Peyer's patch (tissue), 4 donors: ENCODE data around the gene FOXI2.

ENCODE experiments used
- POLR2A ChIP-seq, 2 donors: fragments of 450-650 bp; IDR thresholded peaks; one replicate each; pipeline ENCODE4 v1.5.1; 2017; ENCODE audit warnings: antibody characterized with exemption in 2 of 2, mild to moderate bottlenecking in 2 of 2, moderate library complexity in 2 of 2
- TF ChIP-seq, protein P1 (sequence below), 6 experiments: fragments of 450-650 bp in 4 of 6; fragments of 200-600 bp in 2 of 6; sonication (generic) in 1 of 6; IDR thresholded peaks; one replicate each; pipeline ENCODE4 v1.5.1; 2017 to 2019; ENCODE audit warnings: antibody characterized with exemption in 6 of 6, mild to moderate bottlenecking in 3 of 6, moderate library complexity in 1 of 6

DNA sequence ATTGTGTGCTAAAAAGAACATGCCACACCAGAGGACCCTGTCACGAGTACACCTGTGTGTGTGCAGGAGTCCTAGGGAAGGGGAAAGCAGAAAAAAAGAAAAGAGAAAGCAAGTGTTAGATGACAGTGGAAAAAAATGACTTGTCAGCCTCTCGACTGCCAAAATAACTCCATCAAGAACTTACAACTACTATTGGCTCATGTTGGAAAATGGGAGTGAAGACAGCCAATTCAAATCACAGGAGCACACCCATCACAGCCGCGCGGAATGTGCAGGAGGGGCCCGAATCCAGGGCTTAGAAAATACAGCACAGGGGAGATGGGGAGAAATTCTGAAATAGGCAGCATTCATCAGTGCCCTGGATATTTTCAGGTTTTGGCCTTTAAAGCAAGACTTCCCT lies 38.1 kb upstream of the FOXI2 start:
- TF ChIP-seq, protein P1, sequence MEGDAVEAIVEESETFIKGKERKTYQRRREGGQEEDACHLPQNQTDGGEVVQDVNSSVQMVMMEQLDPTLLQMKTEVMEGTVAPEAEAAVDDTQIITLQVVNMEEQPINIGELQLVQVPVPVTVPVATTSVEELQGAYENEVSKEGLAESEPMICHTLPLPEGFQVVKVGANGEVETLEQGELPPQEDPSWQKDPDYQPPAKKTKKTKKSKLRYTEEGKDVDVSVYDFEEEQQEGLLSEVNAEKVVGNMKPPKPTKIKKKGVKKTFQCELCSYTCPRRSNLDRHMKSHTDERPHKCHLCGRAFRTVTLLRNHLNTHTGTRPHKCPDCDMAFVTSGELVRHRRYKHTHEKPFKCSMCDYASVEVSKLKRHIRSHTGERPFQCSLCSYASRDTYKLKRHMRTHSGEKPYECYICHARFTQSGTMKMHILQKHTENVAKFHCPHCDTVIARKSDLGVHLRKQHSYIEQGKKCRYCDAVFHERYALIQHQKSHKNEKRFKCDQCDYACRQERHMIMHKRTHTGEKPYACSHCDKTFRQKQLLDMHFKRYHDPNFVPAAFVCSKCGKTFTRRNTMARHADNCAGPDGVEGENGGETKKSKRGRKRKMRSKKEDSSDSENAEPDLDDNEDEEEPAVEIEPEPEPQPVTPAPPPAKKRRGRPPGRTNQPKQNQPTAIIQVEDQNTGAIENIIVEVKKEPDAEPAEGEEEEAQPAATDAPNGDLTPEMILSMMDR (IDR thresholded peaks at IDR 0.05), result no peak
- no peak for TF ChIP-seq POLR2A (IDR thresholded peaks at IDR 0.05)
